OCI-LY1 (cell line): ENCODE data around the gene ADAMTS17.

ENCODE experiments used
- EZH2 ChIP-seq: fragments of 200-600 bp; sonication (generic), shearing (Covaris generic); IDR thresholded peaks from 2 replicates; pipeline ENCODE4 v1.8.0; 2017; ENCODE audit warnings: borderline replicate concordance, mixed run types, mild to moderate bottlenecking, antibody characterized with exemption, low read length, moderate library complexity, mixed read lengths
- TF ChIP-seq, protein P1 (sequence below): fragments of 200-600 bp; sonication (generic), shearing (Covaris generic); IDR thresholded peaks from 2 replicates; pipeline ENCODE4 v1.5.1; 2017; ENCODE audit warnings: mild to moderate bottlenecking, antibody characterized with exemption, low read length, moderate library complexity, mixed read lengths

DNA sequence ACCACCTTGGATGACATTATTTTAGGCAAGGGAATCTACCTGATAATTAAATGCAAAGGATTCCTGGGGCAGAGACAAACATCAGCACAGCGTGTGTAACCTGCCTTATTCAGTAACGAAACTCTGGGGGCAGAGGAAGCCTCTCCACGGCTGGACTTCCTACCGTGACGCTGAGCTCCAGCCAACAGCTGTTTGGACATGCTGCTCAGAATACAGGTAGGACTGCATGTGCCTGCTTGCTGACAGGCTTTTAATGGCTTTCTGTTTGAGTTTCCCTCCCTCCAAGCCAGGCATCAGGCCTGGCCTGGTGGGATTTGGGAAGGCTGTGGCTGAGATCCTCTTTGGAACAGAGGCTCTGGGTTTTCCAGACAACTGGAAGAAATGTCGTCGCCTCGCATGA, 150.6 kb downstream of the ADAMTS17 start:
- TF ChIP-seq, protein P1, sequence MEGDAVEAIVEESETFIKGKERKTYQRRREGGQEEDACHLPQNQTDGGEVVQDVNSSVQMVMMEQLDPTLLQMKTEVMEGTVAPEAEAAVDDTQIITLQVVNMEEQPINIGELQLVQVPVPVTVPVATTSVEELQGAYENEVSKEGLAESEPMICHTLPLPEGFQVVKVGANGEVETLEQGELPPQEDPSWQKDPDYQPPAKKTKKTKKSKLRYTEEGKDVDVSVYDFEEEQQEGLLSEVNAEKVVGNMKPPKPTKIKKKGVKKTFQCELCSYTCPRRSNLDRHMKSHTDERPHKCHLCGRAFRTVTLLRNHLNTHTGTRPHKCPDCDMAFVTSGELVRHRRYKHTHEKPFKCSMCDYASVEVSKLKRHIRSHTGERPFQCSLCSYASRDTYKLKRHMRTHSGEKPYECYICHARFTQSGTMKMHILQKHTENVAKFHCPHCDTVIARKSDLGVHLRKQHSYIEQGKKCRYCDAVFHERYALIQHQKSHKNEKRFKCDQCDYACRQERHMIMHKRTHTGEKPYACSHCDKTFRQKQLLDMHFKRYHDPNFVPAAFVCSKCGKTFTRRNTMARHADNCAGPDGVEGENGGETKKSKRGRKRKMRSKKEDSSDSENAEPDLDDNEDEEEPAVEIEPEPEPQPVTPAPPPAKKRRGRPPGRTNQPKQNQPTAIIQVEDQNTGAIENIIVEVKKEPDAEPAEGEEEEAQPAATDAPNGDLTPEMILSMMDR, result no peak
- TF ChIP-seq EZH2, result no peak
